A549 (cell line): Measurements from ENCODE around the gene MTG1. TPM values are rescaled to one million over a fixed set of nuclear protein-coding genes. Genes with fewer than 3 reads are reported as not detected.
"Not testable (repeated sequence)": the region's sequence is repeated elsewhere in the genome, so short reads cannot be mapped to it uniquely, and the experiment has no call there.

Experiments
- ATAC-seq, 2 experiments: fragments of 200-7000 bp in 1 of 2; fragments of >200 bp in 1 of 2; cut with Nextera tagmentation in 1 of 2; cut with Tn5 transposase in 1 of 2; 3 replicates each; pipeline versions ENCODE4 v1.8.0 to v1.9.1; 2018 to 2020; ENCODE audit warnings: mild to moderate bottlenecking in 1 of 2, moderate library complexity in 1 of 2
- CTCF ChIA-PET: fragments of 300-600 bp; sonication (Branson Sonifier 250); formaldehyde crosslinking; extraction: SDS; loops from one replicate; lab custom pipeline; 2021; ENCODE audit warnings: antibody characterized with exemption, inconsistent platforms; lab: Yijun Ruan, JAX
- POLR2A ChIA-PET: fragments of 350-600 bp; formaldehyde crosslinking; extraction: SDS; loops from one replicate; lab custom pipeline; 2021; ENCODE audit warnings: antibody characterized with exemption, inconsistent platforms; lab: Yijun Ruan, JAX
- DNase-seq, 2 experiments: peaks; one replicate each; pipeline versions ENCODE4 v3.0.0 to v3.0.0-alpha.2; 2011 to 2016; ENCODE audit warnings: low read depth in 1 of 2, low spot score in 1 of 2
- FAIRE-seq: peaks from 2 replicates; lab custom pipeline; 2011; peaks lifted over from hg19 to GRCh38; lab: Jason Lieb, UNC
- H3K27ac ChIP-seq, 2 experiments: fragments of >200 bp; sonication (Bioruptor Twin); formaldehyde crosslinking; 3 replicates each; pipeline ENCODE4 v1.5.1; 2016 to 2017
- H3K4me1 ChIP-seq: fragments of >200 bp; sonication (Bioruptor Twin); formaldehyde crosslinking; 3 replicates; pipeline ENCODE4 v1.6.1; 2016
- H3K4me2 ChIP-seq: fragments of >200 bp; sonication (Bioruptor Twin); formaldehyde crosslinking; 3 replicates; pipeline ENCODE4 v1.6.1; 2016
- H3K4me3 ChIP-seq: fragments of >200 bp; sonication (Bioruptor Twin); formaldehyde crosslinking; 3 replicates; pipeline ENCODE4 v1.5.1; 2016
- H3K9me3 ChIP-seq: fragments of >200 bp; sonication (Bioruptor Twin); formaldehyde crosslinking; 3 replicates; pipeline ENCODE4 v1.6.1; 2016
- JUN ChIP-seq, 2 experiments: fragments of >200 bp; sonication (Bioruptor Twin); formaldehyde crosslinking; IDR thresholded peaks; 2 replicates in 1 of 2; 3 replicates in 1 of 2; pipeline ENCODE4 v1.6.1; 2016 to 2017
- RCOR1 ChIP-seq: fragments of 150-350 bp; IDR thresholded peaks from 2 replicates; pipeline ENCODE4 v1.6.1; 2014; ENCODE audit warnings: antibody characterized with exemption, low read length, low read depth
- WGBS: methylation state at CpG from one replicate; pipeline ENCODE4 v1.1.6; 2017; ENCODE audit errors: missing lambda C conversion rate; 5-methylcytosine and 5-hydroxymethylcytosine counted together
- polyA plus RNA-seq, 4 experiments: library from polyadenylated mRNA; depleted of rRNA in 3 of 4; stranded (reverse); fragments of >200 nt; fragmentation: RNase III in 1 of 4; extraction: RNeasy Plus Mini Kit Qiagen cat#74134 plus additional on column Dnase treatment in 1 of 4; gene quantifications; 2 replicates in 3 of 4; 3 replicates in 1 of 4; pipeline ENCODE4 v1.2.3, GENCODE V29; 2011 to 2017

Gene MTG1
- polyA plus RNA-seq, 2 of the 4 experiments (the other 2 are of a cell fraction): 60.3 to 67.2 TPM

- ATAC-seq: peak; percentile 28; a peak in 5 of 6 replicates
- H3K4me2 ChIP-seq: peak overlapping the region; percentile 88
- peaks cover 7% of the 10 kb centered on the region; the same call in 2 of the 3 replicates for H3K4me1 ChIP-seq
- WGBS: 62% methylated on average over 12 of the region's 88 CpGs
- no peak for DNase-seq
- no peak for FAIRE-seq
- peak overlapping the region; percentile 36; the same call in 2 of the 3 replicates for H3K4me3 ChIP-seq
- peak overlapping the region in 1 of 2 experiments; percentile 71; a peak in 2 of 6 replicates for H3K27ac ChIP-seq
- H3K9me3 ChIP-seq: no peaks in the 10 kb centered on the region
- POLR2A ChIA-PET: no interaction called here
- TF ChIP-seq RCOR1 (no peak), JUN (IDR thresholded peaks at IDR 0.05) (peak in 1 of 2 experiments; percentile 22; a peak in 1 of 5 replicates)
- TF ChIP-seq, all 56 proteins: peak for 1
- CTCF ChIA-PET: interaction anchor here (3.8 kb wide), 1 partner anchor 94 kb away, joined by 23 read pairs; no protein-coding TSS in a partner anchor
Observed at GRCh38 chr10:133422807-133423771, 29.1 kb downstream of the MTG1 start.

GRCh38 chr10:133424102-133424501, 30.1 kb downstream of the MTG1 start:
- no CpG with 5 or more reads among the region's 46 CpGs for WGBS
- ATAC-seq: peak in 1 of 2 experiments; percentile 39; a peak in 3 of 6 replicates
- CTCF ChIA-PET, H3K4me3 ChIP-seq, H3K4me1 ChIP-seq, H3K9me3 ChIP-seq, DNase-seq, FAIRE-seq, H3K27ac ChIP-seq, POLR2A ChIA-PET: not testable (repeated sequence)
- peak overlapping the region; percentile 38; the same call in 1 of the 3 replicates for H3K4me2 ChIP-seq

GRCh38 chr10:133424601-133425000, 30.6 kb downstream of the MTG1 start, which contains the start of gene SPRN:
SPRN (minus strand) TSS chr10:133424625; CDS start chr10:133423681, 944 bp downstream.
- FAIRE-seq, ATAC-seq, CTCF ChIA-PET, DNase-seq, H3K9me3 ChIP-seq, H3K4me1 ChIP-seq, POLR2A ChIA-PET: not testable (repeated sequence)
- peak within 1 kb of the TSS in 1 of 2 experiments; percentile 71; a peak in 2 of 6 replicates for H3K27ac ChIP-seq
- peak within 1 kb of the TSS; percentile 88 for H3K4me2 ChIP-seq
- 50% methylated on average over 2 of the region's 37 CpGs for WGBS
- peak within 1 kb of the TSS; percentile 36; the same call in 2 of the 3 replicates for H3K4me3 ChIP-seq

GRCh38 chr10:133429571-133429970, 35.6 kb downstream of the MTG1 start:
- H3K4me3 ChIP-seq, H3K4me1 ChIP-seq, H3K4me2 ChIP-seq, CTCF ChIA-PET, H3K27ac ChIP-seq, POLR2A ChIA-PET, H3K9me3 ChIP-seq, DNase-seq, FAIRE-seq, ATAC-seq: not testable (repeated sequence)
- WGBS: 49% methylated on average over 4 of the region's 4 CpGs

- H3K4me1 ChIP-seq, H3K4me3 ChIP-seq, DNase-seq, H3K27ac ChIP-seq, FAIRE-seq, POLR2A ChIA-PET, CTCF ChIA-PET, H3K4me2 ChIP-seq, H3K9me3 ChIP-seq: not testable (repeated sequence)
- ATAC-seq: peak; percentile 26 to 53; a peak in 4 of 6 replicates
- 13% methylated on average over 6 of the region's 9 CpGs for WGBS
Observed at GRCh38 chr10:133431888-133432613, 38.1 kb downstream of the MTG1 start.

GRCh38 chr10:133432789-133433188, 38.8 kb downstream of the MTG1 start:
- WGBS: no CpG with 5 or more reads among the region's 25 CpGs
- H3K4me2 ChIP-seq, H3K4me1 ChIP-seq, H3K9me3 ChIP-seq, H3K27ac ChIP-seq, POLR2A ChIA-PET, FAIRE-seq, DNase-seq, CTCF ChIA-PET, H3K4me3 ChIP-seq: not testable (repeated sequence)
- peak in 1 of 2 experiments; percentile 20; a peak in 3 of 6 replicates for ATAC-seq
